IMR-90 (cell line): ENCODE measurements around the gene MRPL4. TPM values are rescaled to one million over a fixed set of nuclear protein-coding genes. Genes with fewer than 3 reads are reported as not detected.

Experiments used
- ATAC-seq: fragments of 200-7000 bp; cut with Tn5 transposase; 2 replicates; pipeline ENCODE4 v1.9.1; 2020; ENCODE audit warnings: low read depth, mild to moderate bottlenecking, moderate library complexity
- BruUV-seq: library from RNA; stranded (reverse); fragments of 400-500 nt; replicated peaks from 2 replicates; lab custom pipeline; 2021; lab: Mats Ljungman, UMichigan
- CTCF ChIA-PET: fragments of 300-600 bp; formaldehyde crosslinking; extraction: SDS; loops from one replicate; lab custom pipeline; 2021; ENCODE audit warnings: antibody characterized with exemption; lab: Yijun Ruan, JAX
- POLR2A ChIA-PET: fragments of 300-600 bp; sonication (Branson Sonifier 250); formaldehyde crosslinking; loops from one replicate; lab custom pipeline; 2022; ENCODE audit warnings: antibody characterized with exemption; ENCODE audit not compliant: unreplicated experiment; lab: Charles Lee
- DNase-seq: peaks from one replicate; pipeline ENCODE4 v3.0.0; 2013
- H2AFZ ChIP-seq: replicated peaks from 2 replicates; pipeline ENCODE3; 2013; ENCODE audit warnings: low read length, mild to moderate bottlenecking; ENCODE audit not compliant: poor library complexity
- H2AK5ac ChIP-seq: 2 replicates; pipeline ENCODE4 v1.6.1; 2013; ENCODE audit warnings: low read depth, low read length, inconsistent platforms
- H2AK9ac ChIP-seq: replicated peaks from 2 replicates; pipeline ENCODE3; 2013; ENCODE audit warnings: mild to moderate bottlenecking, low read depth, low read length, moderate library complexity; ENCODE audit not compliant: poor library complexity
- H2BK120ac ChIP-seq: 2 replicates; pipeline ENCODE4 v1.6.1; 2013; ENCODE audit warnings: low read depth, low read length, inconsistent platforms
- H2BK15ac ChIP-seq: 3 replicates; pipeline ENCODE4 v1.6.1; 2013; ENCODE audit warnings: low read depth, low read length, inconsistent platforms
- H2BK20ac ChIP-seq: 2 replicates; pipeline ENCODE4 v1.6.1; 2013; ENCODE audit warnings: low read depth, mild to moderate bottlenecking, inconsistent platforms, low read length, moderate library complexity
- H2BK5ac ChIP-seq: 2 replicates; pipeline ENCODE4 v1.6.1; 2013; ENCODE audit warnings: mild to moderate bottlenecking, low read depth, low read length, inconsistent platforms; ENCODE audit not compliant: poor library complexity, severe bottlenecking
- H3K14ac ChIP-seq: replicated peaks from 2 replicates; pipeline ENCODE4 v1.6.1; 2013; ENCODE audit warnings: low read depth, low read length, inconsistent platforms
- H3K18ac ChIP-seq: 2 replicates; pipeline ENCODE4 v1.6.1; 2013; ENCODE audit warnings: low read depth, low read length, control low read depth
- H3K23ac ChIP-seq: 2 replicates; pipeline ENCODE4 v1.6.1; 2013; ENCODE audit warnings: low read depth, low read length, inconsistent platforms
- H3K27ac ChIP-seq: 2 replicates; pipeline ENCODE4 v1.5.1; 2013; ENCODE audit warnings: mild to moderate bottlenecking, control low read depth, low read length; ENCODE audit not compliant: insufficient read depth
- H3K27me3 ChIP-seq: 2 replicates; pipeline ENCODE4 v1.6.1; 2013; ENCODE audit warnings: low read length; ENCODE audit not compliant: control insufficient read depth, insufficient read depth
- H3K36me3 ChIP-seq: 2 replicates; pipeline ENCODE4 v1.6.1; 2013; ENCODE audit warnings: low read length, mixed read lengths; ENCODE audit not compliant: control insufficient read depth, insufficient read depth
- H3K4ac ChIP-seq: 2 replicates; pipeline ENCODE4 v1.6.1; 2013; ENCODE audit warnings: low read depth, low read length, inconsistent platforms
- H3K4me1 ChIP-seq: 2 replicates; pipeline ENCODE4 v1.6.1; 2013; ENCODE audit warnings: low read length, mixed read lengths; ENCODE audit not compliant: control insufficient read depth, insufficient read depth
- H3K4me2 ChIP-seq: 2 replicates; pipeline ENCODE4 v1.6.1; 2013; ENCODE audit warnings: low read depth, mild to moderate bottlenecking, control low read depth, low read length, moderate library complexity
- H3K4me3 ChIP-seq: 2 replicates; pipeline ENCODE4 v1.5.1; 2013; ENCODE audit warnings: low read depth, mild to moderate bottlenecking, control low read depth, low read length, moderate library complexity; ENCODE audit not compliant: insufficient read depth
- H3K56ac ChIP-seq: 2 replicates; pipeline ENCODE4 v1.6.1; 2013; ENCODE audit warnings: low read length, inconsistent platforms; ENCODE audit not compliant: insufficient read depth; ENCODE audit errors: extremely low read depth
- H3K79me1 ChIP-seq, 2 experiments: 2 replicates each; pipeline ENCODE4 v1.6.1; 2013; ENCODE audit warnings: low read length in 2 of 2, inconsistent platforms in 1 of 2, low read depth in 1 of 2
- H3K9ac ChIP-seq: 2 replicates; pipeline ENCODE4 v1.6.1; 2013; ENCODE audit warnings: low read depth, low read length, control low read depth
- H3K9me1 ChIP-seq: 2 replicates; pipeline ENCODE4 v1.6.1; 2013; ENCODE audit warnings: low read length, inconsistent platforms; ENCODE audit not compliant: insufficient read depth
- H3K9me3 ChIP-seq: 2 replicates; pipeline ENCODE4 v1.6.1; 2013; ENCODE audit warnings: low read length; ENCODE audit not compliant: control insufficient read depth, insufficient read depth
- H4K20me1 ChIP-seq: 2 replicates; pipeline ENCODE4 v1.6.1; 2013; ENCODE audit warnings: low read length, inconsistent platforms; ENCODE audit not compliant: insufficient read depth
- H4K5ac ChIP-seq: 2 replicates; pipeline ENCODE4 v1.6.1; 2013; ENCODE audit warnings: mild to moderate bottlenecking, low read depth, low read length, control low read depth
- H4K8ac ChIP-seq, 2 experiments: 2 replicates each; pipeline ENCODE4 v1.6.1; 2013; ENCODE audit warnings: low read depth in 2 of 2, low read length in 2 of 2, control low read depth in 1 of 2, inconsistent platforms in 1 of 2
- H4K91ac ChIP-seq: 2 replicates; pipeline ENCODE4 v1.6.1; 2013; ENCODE audit warnings: low read depth, low read length, inconsistent platforms; ENCODE audit not compliant: insufficient read depth
- BHLHE40 ChIP-seq: fragments of 150-350 bp; IDR thresholded peaks from 2 replicates; pipeline ENCODE4 v1.6.1; 2016; ENCODE audit warnings: mild to moderate bottlenecking, low read depth, low read length
- CHD1 ChIP-seq: IDR thresholded peaks from 2 replicates; pipeline ENCODE4 v1.6.1; 2012; ENCODE audit warnings: low read depth, low read length, improper control_type of control experiment
- MAFK ChIP-seq: IDR thresholded peaks from 2 replicates; pipeline ENCODE4 v1.6.1; 2012; ENCODE audit warnings: low read depth, low read length, improper control_type of control experiment
- MAZ ChIP-seq: IDR thresholded peaks from 2 replicates; pipeline ENCODE4 v1.6.1; 2012; ENCODE audit warnings: low read depth, mild to moderate bottlenecking, low read length, improper control_type of control experiment, moderate library complexity, borderline replicate concordance
- MXI1 ChIP-seq: IDR thresholded peaks from 2 replicates; pipeline ENCODE4 v1.6.1; 2012; ENCODE audit warnings: low read depth, mild to moderate bottlenecking, low read length, moderate library complexity, borderline replicate concordance
- POLR2A ChIP-seq: IDR thresholded peaks from 2 replicates; pipeline ENCODE4 v1.6.1; 2012; ENCODE audit warnings: mild to moderate bottlenecking, low read depth, low read length
- RAD21 ChIP-seq: IDR thresholded peaks from 2 replicates; pipeline ENCODE4 v1.6.1; 2012; ENCODE audit warnings: low read length, improper control_type of control experiment
- RCOR1 ChIP-seq: IDR thresholded peaks from 2 replicates; pipeline ENCODE4 v1.6.1; 2012; ENCODE audit warnings: mild to moderate bottlenecking, low read length, improper control_type of control experiment; ENCODE audit not compliant: insufficient replicate concordance
- USF2 ChIP-seq: fragments of 150-350 bp; IDR thresholded peaks from 2 replicates; pipeline ENCODE4 v1.6.1; 2017; ENCODE audit warnings: mild to moderate bottlenecking, antibody characterized with exemption, low read length, low read depth
- WGBS, 2 experiments: methylation state at CpG; one replicate each; pipeline versions ENCODE4 v1.1.5 to v1.1.7; 2013; ENCODE audit warnings: missing lambda C conversion rate in 2 of 2; ENCODE audit not compliant: insufficient read length in 1 of 2; ENCODE audit errors: extremely low coverage in 2 of 2; 5-methylcytosine and 5-hydroxymethylcytosine counted together
- dilution Hi-C: fragments of 300-500 bp; cut with HindIII; formaldehyde crosslinking; loops from one replicate; pipeline ENCODE4 v1.14.3; 2018; ENCODE audit warnings: low sequenced_read_pairs; ENCODE audit not compliant: unreplicated experiment
- in situ Hi-C: fragments of 300-500 bp; cut with MboI; formaldehyde crosslinking; loops from 3 replicates; pipeline ENCODE4 v1.14.3; 2019; ENCODE audit warnings: low sequenced_read_pairs, inconsistent platforms, mixed read lengths
- intact Hi-C: fragments of 100-400 bp; cut with micrococcal nuclease; formaldehyde crosslinking; loops from 2 replicates; pipeline ENCODE4 v1.10.0; 2022
- polyA plus RNA-seq, 3 experiments: library from polyadenylated mRNA; depleted of rRNA; stranded (reverse); fragments of >200 nt; gene quantifications; 2 replicates each; pipeline ENCODE4 v1.2.3, GENCODE V29; 2012; ENCODE audit warnings: low replicate concordance in 1 of 3
- total RNA-seq: library from RNA; depleted of rRNA; stranded (reverse); fragments of >200 nt; gene quantifications from 2 replicates; pipeline ENCODE4 v1.2.3, GENCODE V29; 2012

MRPL4 gene
- total and polyA plus RNA-seq, 2 of the 4 experiments (the other 2 are of a cell fraction) = 32.8 to 108 TPM

- Histone ChIP-seq H2BK5ac (peak within 1 kb of the TSS; percentile 21), H3K9ac (0 out of 2 replicates have a peak within 1 kb of the TSS, but pooled peaks have one; percentile 9), H3K27me3 (no peaks in the 10 kb centered on the region; the same call in 1 of the 2 replicates), H2BK20ac (peak within 1 kb of the TSS; percentile 45; the same call in 1 of the 2 replicates), H3K4me2 (peak within 1 kb of the TSS; percentile 13), H4K5ac (peak within 1 kb of the TSS; percentile 54; the same call in 1 of the 2 replicates), H3K56ac (no peak within 1 kb of the TSS), H3K4me1 (peaks cover 24% of the 10 kb centered on the region), H3K79me1 (no peaks in the 10 kb centered on the region), H3K23ac (no peak within 1 kb of the TSS), H3K36me3 (peaks cover 2% of the 10 kb centered on the region; the same call in 1 of the 2 replicates), H4K20me1 (no peaks in the 10 kb centered on the region), H2AK5ac (peak within 1 kb of the TSS; percentile 20; the same call in 1 of the 2 replicates), H3K14ac (peak within 1 kb of the TSS; percentile 29), H4K8ac (peak within 1 kb of the TSS; percentile 0 to 79; a peak in 3 of 4 replicates), H2AFZ (peak within 1 kb of the TSS; percentile 81), H3K4ac (peak within 1 kb of the TSS; percentile 30), H4K91ac (peak within 1 kb of the TSS; percentile 63; the same call in 1 of the 2 replicates), H2AK9ac (peak within 1 kb of the TSS; percentile 25), H3K9me3 (no peaks in the 10 kb centered on the region), H3K27ac (peak within 1 kb of the TSS; percentile 51; the same call in 1 of the 2 replicates), H2BK120ac (peak within 1 kb of the TSS; percentile 10; the same call in 1 of the 2 replicates), H3K9me1 (peaks cover 12% of the 10 kb centered on the region), H2BK15ac (no peak within 1 kb of the TSS; the same call in 2 of the 3 replicates), H3K4me3 (no peak within 1 kb of the TSS), H3K18ac (peak within 1 kb of the TSS; percentile 47)
- TF ChIP-seq RAD21 = no peak
- no peak for TF ChIP-seq RCOR1
- TF ChIP-seq BHLHE40 = no peak
- no peak for TF ChIP-seq CHD1
- TF ChIP-seq MXI1 = no peak
- TF ChIP-seq USF2 = no peak
- TF ChIP-seq MAZ = peak; percentile 65; the same call in 1 of the 2 replicates
- TF ChIP-seq POLR2A = no peak
- TF ChIP-seq MAFK = no peak
- 26% methylated on average over 30 of the region's 59 CpGs; no CpG with 5 or more reads in 1 of the 2 experiments for WGBS, 2 experiments
- BruUV-seq = no TSS peak
- peak; percentile 29 for DNase-seq
- in situ Hi-C loops (no loop called here), intact Hi-C loops (no loop called here), dilution Hi-C loops (no loop called here)
- ChIA-PET POLR2A (interaction anchor here (0.6 kb wide), 1 partner anchor 48 kb away, joined by 3 read pairs; no protein-coding TSS in a partner anchor), CTCF (interaction anchor here (2.1 kb wide), 1 partner anchor 102 kb away, joined by 5 read pairs; no protein-coding TSS in a partner anchor)
- no peak; the same call in 1 of the 2 replicates for ATAC-seq
These were observed 35.1 kb downstream of the MRPL4 start, which contains the start of gene ICAM4 for GRCh38 chr19:10286803-10287737. TSS of gene ICAM4 (plus strand) at chr19:10286955. CDS start at chr19:10287013, 58 bp downstream.
